ENCODE results near the gene MYADML2.

- TF ChIP-seq, protein P1, sequence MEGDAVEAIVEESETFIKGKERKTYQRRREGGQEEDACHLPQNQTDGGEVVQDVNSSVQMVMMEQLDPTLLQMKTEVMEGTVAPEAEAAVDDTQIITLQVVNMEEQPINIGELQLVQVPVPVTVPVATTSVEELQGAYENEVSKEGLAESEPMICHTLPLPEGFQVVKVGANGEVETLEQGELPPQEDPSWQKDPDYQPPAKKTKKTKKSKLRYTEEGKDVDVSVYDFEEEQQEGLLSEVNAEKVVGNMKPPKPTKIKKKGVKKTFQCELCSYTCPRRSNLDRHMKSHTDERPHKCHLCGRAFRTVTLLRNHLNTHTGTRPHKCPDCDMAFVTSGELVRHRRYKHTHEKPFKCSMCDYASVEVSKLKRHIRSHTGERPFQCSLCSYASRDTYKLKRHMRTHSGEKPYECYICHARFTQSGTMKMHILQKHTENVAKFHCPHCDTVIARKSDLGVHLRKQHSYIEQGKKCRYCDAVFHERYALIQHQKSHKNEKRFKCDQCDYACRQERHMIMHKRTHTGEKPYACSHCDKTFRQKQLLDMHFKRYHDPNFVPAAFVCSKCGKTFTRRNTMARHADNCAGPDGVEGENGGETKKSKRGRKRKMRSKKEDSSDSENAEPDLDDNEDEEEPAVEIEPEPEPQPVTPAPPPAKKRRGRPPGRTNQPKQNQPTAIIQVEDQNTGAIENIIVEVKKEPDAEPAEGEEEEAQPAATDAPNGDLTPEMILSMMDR (conservative IDR thresholded peaks at IDR 0.05; ENCODE audit: low read depth in 2 of 2): no peak
- TF ChIP-seq EZH2 (IDR thresholded peaks at IDR 0.05; ENCODE audit: low read depth, unreplicated experiment) (no peak), STAT1 (IDR thresholded peaks at IDR 0.05; ENCODE audit: unreplicated experiment) (no peak), EZH2phosphoT487 (IDR thresholded peaks at IDR 0.05; ENCODE audit: unreplicated experiment) (no peak), POLR2AphosphoS5 (IDR thresholded peaks at IDR 0.05; ENCODE audit: low read depth) (no peak), NANOG (IDR thresholded peaks at IDR 0.05; ENCODE audit: borderline replicate concordance) (no peak), JUNB (IDR thresholded peaks at IDR 0.05; ENCODE audit: unreplicated experiment) (no peak), CREB1 (CRISPR knock-in tag; IDR thresholded peaks at IDR 0.05; ENCODE audit: low read depth) (no peak), ZNF114 (CRISPR knock-in tag; IDR thresholded peaks at IDR 0.05) (no peak), ETS1 (IDR thresholded peaks at IDR 0.05) (no peak), ZNF462 (CRISPR knock-in tag; IDR thresholded peaks at IDR 0.05) (no peak)
- TF ChIP-seq, protein P2, sequence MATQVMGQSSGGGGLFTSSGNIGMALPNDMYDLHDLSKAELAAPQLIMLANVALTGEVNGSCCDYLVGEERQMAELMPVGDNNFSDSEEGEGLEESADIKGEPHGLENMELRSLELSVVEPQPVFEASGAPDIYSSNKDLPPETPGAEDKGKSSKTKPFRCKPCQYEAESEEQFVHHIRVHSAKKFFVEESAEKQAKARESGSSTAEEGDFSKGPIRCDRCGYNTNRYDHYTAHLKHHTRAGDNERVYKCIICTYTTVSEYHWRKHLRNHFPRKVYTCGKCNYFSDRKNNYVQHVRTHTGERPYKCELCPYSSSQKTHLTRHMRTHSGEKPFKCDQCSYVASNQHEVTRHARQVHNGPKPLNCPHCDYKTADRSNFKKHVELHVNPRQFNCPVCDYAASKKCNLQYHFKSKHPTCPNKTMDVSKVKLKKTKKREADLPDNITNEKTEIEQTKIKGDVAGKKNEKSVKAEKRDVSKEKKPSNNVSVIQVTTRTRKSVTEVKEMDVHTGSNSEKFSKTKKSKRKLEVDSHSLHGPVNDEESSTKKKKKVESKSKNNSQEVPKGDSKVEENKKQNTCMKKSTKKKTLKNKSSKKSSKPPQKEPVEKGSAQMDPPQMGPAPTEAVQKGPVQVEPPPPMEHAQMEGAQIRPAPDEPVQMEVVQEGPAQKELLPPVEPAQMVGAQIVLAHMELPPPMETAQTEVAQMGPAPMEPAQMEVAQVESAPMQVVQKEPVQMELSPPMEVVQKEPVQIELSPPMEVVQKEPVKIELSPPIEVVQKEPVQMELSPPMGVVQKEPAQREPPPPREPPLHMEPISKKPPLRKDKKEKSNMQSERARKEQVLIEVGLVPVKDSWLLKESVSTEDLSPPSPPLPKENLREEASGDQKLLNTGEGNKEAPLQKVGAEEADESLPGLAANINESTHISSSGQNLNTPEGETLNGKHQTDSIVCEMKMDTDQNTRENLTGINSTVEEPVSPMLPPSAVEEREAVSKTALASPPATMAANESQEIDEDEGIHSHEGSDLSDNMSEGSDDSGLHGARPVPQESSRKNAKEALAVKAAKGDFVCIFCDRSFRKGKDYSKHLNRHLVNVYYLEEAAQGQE (IDR thresholded peaks at IDR 0.05; ENCODE audit: unreplicated experiment): no peak
Measured at GRCh38 chr17:81905424-81905875, 41.6 kb downstream of the MYADML2 start.

Data from GM23338 (cell line).